ENCODE measurements around the gene ACTR1A. TPM values are rescaled to one million over a fixed set of nuclear protein-coding genes. Genes with fewer than 3 reads are reported as not detected.
"Not testable (repeated sequence)": the region's sequence is repeated elsewhere in the genome, so short reads cannot be mapped to it uniquely, and the experiment has no call there.

Gene ACTR1A
- total and polyA plus RNA-seq, 7 donors = 48.6 to 146 (median 124) TPM

- no peak for DNase-seq
- intact Hi-C loops (cut with DNase I) = no loop called here
- H3K36me3 ChIP-seq = no peaks in the 10 kb centered on the region
- H3K27me3 ChIP-seq = no peaks in the 10 kb centered on the region
- TF ChIP-seq CTCF (IDR thresholded peaks at IDR 0.05) = no peak
- TF ChIP-seq POLR2AphosphoS5 (IDR thresholded peaks at IDR 0.05) = no peak
- no peak for TF ChIP-seq EP300 (IDR thresholded peaks at IDR 0.05)
- no peak for TF ChIP-seq POLR2A (IDR thresholded peaks at IDR 0.05)
- H3K4me1 ChIP-seq = no peaks in the 10 kb centered on the region
- H3K27ac ChIP-seq = no peak overlapping the region
- 91% methylated on average over 2 of the region's 2 CpGs for WGBS, 2 donors
- no peak overlapping the region for H3K4me3 ChIP-seq
- no peaks in the 10 kb centered on the region for H3K9me3 ChIP-seq
Observed at GRCh38 chr10:102538811-102539210, 36.3 kb upstream of the ACTR1A start.

GRCh38 chr10:102537948-102538347, 35.4 kb upstream of the ACTR1A start:
- TF ChIP-seq EP300 (IDR thresholded peaks at IDR 0.05) (no peak), POLR2A (IDR thresholded peaks at IDR 0.05) (no peak), POLR2AphosphoS5 (IDR thresholded peaks at IDR 0.05) (no peak), CTCF (IDR thresholded peaks at IDR 0.05) (no peak)
- no peaks in the 10 kb centered on the region for H3K27me3 ChIP-seq
- DNase-seq = no peak
- H3K27ac ChIP-seq = no peak overlapping the region
- H3K4me1 ChIP-seq = no peaks in the 10 kb centered on the region
- H3K36me3 ChIP-seq = no peaks in the 10 kb centered on the region
- H3K4me3 ChIP-seq = no peak overlapping the region
- WGBS, 2 donors = 96 to 98% methylated on average over 2 of the region's 2 CpGs
- H3K9me3 ChIP-seq = no peaks in the 10 kb centered on the region
- intact Hi-C loops (cut with DNase I) = no loop called here

- intact Hi-C loops (cut with DNase I) = no loop called here
- no peaks in the 10 kb centered on the region for H3K4me1 ChIP-seq
- H3K9me3 ChIP-seq = no peaks in the 10 kb centered on the region
- no peak overlapping the region for H3K4me3 ChIP-seq
- no peak for DNase-seq
- H3K27me3 ChIP-seq = no peaks in the 10 kb centered on the region
- H3K36me3 ChIP-seq = no peaks in the 10 kb centered on the region
- TF ChIP-seq POLR2A (IDR thresholded peaks at IDR 0.05) = no peak
- no peak for TF ChIP-seq CTCF (IDR thresholded peaks at IDR 0.05)
- no peak for TF ChIP-seq POLR2AphosphoS5 (IDR thresholded peaks at IDR 0.05)
- no peak for TF ChIP-seq EP300 (IDR thresholded peaks at IDR 0.05)
- no peak overlapping the region for H3K27ac ChIP-seq
Observed at GRCh38 chr10:102537367-102537766, 34.9 kb upstream of the ACTR1A start.

DNA sequence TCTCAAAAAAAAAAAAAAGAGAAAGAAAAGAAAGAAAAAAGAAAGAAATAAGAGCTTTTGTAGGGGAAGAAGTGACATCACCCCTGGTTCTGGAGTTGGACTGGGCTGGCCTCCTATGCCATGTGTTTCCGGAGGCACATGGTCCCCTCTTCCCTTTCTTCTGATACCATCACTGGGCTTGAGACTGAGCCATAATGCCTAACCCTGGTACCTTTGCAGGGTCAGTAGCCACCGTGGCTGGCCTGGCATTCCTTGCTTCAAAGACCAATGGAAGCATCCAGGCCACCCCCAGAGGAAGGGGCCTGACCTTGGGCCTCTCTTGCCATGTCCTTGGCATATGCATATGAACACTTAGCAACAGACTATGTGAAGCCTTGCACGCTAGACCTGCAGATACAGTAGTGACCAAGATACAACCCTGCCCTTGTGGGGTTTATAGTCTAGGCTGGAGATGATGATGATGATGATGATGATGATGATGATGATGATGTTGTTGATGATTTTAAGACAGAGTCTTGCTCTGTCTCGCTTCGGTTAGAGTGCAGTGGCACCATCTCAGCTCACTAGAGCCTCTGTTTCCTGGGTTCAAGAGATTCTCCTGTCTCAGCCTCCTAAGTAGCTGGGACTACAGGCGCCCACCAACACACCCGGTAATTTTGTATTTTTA, 33.1 kb upstream of the ACTR1A start:
- H3K4me1 ChIP-seq = no peaks in the 10 kb centered on the region
- WGBS, 2 donors = 96 to 98% methylated on average over 7 of the region's 7 CpGs
- H3K4me3 ChIP-seq = no peak overlapping the region
- H3K36me3 ChIP-seq = no peaks in the 10 kb centered on the region
- no peak for DNase-seq
- intact Hi-C loops (cut with DNase I) = no loop called here
- TF ChIP-seq POLR2A (IDR thresholded peaks at IDR 0.05) (no peak), EP300 (IDR thresholded peaks at IDR 0.05) (no peak), CTCF (IDR thresholded peaks at IDR 0.05) (no peak), POLR2AphosphoS5 (IDR thresholded peaks at IDR 0.05) (no peak)
- no peaks in the 10 kb centered on the region for H3K27me3 ChIP-seq
- no peak overlapping the region for H3K27ac ChIP-seq
- H3K9me3 ChIP-seq = no peaks in the 10 kb centered on the region

- H3K27ac ChIP-seq; H3K9me3 ChIP-seq; H3K27me3 ChIP-seq; H3K4me3 ChIP-seq; H3K36me3 ChIP-seq; DNase-seq; H3K4me1 ChIP-seq; intact Hi-C loops (cut with DNase I): not testable (repeated sequence)
- 94 to 97% methylated on average over 9 of the region's 9 CpGs for WGBS, 2 donors
Observed at GRCh38 chr10:102534966-102535365, 32.5 kb upstream of the ACTR1A start.
